Medulla oblongata (tissue), 1 donor: ENCODE data around the gene MEX3A.
A peak's percentile ranks its signal among the peaks of the same experiment; 100 is the strongest.
"Not testable (repeated sequence)": the region's sequence is repeated elsewhere in the genome, so short reads cannot be mapped to it uniquely, and the experiment has no call there.

Experiments
- DNase-seq: peaks from one replicate; pipeline ENCODE4 v3.0.0-alpha.2; 2015; ENCODE audit errors: extremely low spot score

Gene MEX3A, protein sequence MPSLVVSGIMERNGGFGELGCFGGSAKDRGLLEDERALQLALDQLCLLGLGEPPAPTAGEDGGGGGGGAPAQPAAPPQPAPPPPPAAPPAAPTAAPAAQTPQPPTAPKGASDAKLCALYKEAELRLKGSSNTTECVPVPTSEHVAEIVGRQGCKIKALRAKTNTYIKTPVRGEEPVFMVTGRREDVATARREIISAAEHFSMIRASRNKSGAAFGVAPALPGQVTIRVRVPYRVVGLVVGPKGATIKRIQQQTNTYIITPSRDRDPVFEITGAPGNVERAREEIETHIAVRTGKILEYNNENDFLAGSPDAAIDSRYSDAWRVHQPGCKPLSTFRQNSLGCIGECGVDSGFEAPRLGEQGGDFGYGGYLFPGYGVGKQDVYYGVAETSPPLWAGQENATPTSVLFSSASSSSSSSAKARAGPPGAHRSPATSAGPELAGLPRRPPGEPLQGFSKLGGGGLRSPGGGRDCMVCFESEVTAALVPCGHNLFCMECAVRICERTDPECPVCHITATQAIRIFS

DNA sequence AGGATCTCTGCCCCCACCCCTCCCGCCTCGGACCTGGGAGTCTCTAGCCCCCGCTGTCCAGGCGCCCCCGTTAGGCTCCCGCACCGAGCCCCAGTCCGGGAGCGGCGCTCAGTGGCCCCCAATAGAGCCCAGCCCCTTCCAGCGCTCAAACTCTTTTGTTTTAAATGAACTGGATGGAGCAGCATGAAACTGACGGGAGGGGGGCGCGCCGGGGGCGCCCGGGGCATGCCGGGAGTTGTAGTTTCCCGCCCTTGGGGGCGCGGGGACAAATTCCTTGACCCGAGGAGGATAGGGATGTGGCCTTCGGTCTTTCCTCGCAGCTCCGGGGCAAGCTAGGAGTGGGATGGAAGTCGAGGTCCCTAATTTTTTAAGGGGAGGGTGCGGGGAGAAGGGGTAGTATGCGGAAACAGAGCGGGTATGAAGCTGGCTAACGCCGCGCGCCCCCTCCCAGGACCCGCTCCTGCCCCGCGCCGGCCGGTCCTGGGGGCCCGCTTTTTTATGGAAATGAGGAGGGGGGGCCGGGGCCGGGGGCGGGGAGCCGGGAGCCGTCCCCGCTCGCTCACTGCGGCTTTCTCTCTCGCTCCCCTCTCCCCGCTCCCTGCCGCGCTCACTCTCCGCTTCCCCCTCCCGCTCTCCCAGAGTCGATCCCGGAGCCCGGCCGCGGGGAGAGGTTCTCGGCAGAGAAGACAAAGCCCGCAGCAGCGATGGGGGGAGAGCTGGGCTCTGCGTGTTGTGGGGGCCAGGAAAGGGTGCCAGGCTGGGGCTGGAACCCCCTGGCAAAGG, at the start of gene MEX3A:
Gene MEX3A (minus strand): TSS at position 157 of the 783 bp plus-strand sequence. CDS start 467 bp downstream, outside the sequence.
- peak; percentile 76 for DNase-seq

DNA sequence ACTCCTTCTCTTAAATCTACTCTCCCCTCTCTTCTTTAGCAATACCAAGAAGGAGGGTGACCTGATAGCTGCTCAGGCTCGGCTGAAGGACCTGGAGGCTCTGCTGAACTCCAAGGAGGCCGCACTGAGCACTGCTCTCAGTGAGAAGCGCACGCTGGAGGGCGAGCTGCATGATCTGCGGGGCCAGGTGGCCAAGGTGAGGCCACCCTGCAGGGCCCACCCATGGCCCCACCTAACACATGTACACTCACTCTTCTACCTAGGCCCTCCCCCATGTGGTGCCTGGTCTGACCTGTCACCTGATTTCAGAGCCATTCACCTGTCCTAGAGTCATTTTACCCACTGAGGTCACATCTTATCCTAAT, 48.3 kb upstream of the MEX3A start:
- no peak for DNase-seq

DNA sequence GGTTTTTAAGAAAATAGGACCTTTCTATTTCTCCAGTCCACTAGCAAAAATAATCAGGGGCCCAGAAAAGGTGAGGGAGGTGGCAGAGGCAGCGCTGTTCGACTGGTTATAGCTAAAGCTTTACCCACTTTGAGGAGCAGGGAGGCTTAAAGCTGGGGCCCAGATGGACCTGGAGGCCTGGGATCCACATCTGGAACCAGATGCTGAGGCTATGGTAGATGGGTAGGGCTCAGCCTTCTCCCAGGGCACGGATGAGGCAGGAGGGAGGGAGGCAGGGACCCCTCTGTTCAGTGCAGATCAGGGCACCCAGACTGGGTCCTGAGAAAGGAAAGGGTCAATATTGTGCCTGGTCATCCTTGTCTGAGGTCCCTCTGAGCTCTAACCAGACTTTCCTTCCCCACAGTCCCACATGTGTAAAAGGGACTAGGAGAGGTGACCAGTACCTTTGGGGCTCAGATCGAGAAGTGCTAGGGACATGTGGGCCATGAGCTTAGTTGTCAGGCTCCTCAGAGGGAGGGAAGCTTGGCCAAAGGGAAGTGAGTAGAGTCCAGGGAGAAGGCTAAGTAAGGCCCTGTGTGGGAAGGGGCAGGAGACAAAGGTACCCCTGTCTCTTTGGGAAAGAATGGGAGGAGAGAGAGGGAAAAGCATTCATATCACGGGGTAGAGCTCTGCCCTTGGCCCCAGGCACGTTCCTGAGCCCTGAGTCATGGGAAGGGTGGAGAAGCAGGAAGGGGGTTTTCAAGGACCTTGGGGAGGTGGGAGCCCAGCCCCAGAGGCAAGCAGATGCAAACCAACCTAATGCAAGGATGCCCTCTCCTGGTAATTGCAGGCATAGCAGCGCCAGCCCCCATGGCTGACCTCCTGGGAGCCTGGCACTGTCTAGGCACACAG, 47.7 kb upstream of the MEX3A start:
- DNase-seq, result peak; percentile 84

DNA sequence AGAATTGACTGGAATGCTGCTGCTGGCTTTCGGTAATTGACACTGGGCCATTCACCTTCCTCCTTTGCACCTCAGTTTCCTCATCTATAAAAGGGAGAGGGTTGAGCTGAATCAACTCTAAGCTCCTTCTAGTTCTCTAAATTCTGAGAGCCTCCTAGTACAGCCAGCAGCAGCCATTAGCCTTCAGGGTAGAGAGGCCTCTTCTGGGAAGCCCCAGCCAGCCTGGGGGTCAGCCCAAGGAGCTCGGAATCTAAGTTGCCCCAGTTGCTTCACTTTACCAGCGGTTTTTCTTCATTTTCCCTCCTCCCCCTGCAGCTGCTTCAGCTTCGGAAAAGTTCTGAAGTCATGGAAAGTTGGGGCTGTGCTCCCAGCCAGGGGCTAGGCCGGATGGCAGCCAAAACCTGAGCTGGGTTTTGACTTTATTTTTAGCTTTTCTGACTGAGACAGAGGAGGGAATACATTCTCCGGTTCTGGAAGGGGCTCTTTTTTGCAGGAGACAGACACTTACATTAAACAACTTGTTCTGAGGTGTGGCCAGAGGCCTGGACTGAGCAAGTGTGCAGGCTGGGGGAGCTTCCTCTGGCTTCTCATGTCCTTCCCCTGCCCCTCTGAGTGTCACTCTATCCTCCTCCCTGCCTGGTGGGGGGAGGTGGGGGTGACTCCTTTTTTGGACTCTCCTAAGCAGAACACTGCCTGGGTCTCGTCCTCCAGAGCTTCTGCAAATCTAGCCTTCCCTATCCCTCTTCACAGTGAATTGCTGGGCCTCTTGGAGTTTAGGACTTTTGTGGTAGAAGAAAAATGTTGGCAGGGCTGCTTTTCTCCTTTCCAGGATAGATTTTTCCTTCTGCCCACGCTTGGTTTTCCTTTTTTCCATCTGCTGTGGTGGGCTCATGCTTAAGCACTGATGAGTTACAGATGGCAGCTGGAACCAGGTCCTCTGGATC, 46.7 kb upstream of the MEX3A start:
- DNase-seq, result peak; percentile 66

DNA sequence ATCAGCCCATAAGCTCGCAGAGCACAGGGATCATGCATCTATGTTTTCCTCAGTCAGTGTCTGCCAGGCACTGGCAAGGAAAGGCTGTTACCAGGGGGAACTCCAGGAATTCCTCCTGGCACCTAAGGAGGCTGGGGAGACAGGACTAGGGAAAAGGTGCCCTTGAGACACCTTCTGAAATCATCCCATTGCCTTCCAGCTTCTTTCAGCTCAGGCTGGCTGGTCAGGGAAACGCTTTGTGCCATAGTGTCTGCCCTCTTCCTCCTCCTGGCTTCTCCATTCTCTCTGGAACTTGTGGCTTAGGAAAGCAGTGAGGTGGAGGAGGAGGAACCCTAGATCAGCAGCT, 46.0 kb upstream of the MEX3A start:
- no peak for DNase-seq

DNA sequence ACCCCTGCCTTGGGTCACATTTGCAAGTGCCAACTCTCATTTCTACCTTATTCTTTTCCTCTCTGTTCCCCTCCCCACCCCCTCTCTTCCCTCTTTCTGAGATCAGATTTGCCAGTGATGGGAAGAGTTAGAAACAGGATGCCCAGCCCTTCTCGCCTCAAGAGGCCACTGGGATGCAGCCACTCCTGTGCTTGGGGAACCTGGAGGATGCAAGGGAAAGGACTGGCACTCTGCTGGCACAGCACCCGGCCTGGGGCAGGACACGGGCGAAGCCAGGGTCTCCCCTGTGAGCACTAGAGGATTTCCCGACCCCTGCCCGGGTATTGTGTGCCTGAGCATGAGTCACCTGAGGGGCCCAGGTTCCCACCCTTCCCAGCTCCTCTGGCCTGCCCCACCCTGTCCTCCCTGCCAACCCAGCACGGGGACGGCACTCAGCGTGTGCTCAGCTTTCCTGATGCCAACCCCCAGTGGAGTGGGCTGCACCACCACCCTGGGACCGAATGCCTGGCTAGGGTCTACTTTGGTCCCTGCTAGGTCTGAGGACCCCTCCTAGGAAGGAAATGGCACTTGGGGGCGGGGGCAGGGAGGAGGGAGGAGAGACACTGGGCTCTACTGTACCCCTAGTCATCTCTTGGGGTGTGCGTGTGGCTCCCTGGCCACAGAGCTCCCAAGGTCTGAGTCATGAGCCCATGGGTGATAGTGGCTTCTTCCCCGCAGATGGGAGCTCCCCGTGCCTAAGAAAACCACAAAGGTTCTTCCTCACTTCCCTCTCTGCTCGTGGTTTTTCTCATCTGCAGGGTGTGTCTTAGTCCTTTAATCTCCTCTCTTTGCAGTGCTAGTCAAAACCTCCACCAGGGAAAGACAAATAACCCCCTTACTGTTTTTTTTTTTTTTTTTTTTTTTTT, 44.6 kb upstream of the MEX3A start:
- no peak for DNase-seq

DNA sequence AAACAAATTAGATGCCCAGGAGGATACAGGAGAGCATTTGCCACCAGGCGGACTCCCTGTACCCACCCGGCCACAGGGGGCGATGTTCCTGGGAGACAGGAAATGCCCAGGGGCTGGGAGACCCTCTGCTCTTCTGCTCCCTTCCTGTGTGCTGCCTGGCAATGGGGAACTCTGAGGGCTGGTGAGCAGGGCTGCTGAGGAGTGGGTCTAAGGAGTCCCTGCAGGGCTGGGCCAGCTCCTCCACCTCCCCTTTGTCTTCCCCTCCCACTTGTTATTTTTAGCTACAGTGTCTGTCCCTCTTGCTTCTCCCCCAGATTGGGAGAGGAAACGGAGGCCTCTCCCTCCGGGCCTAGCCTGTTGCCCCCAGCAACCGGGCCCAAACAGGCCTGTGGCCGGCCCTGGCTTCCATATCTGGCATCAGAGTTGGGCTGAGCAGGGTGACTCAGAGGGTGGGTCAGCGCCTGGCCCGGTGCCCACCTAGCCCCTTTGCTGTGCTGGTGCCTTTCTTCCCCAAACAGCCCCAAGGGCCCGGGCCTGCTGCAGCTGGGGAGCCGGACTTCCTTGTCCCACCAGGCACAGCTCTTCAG, 43.9 kb upstream of the MEX3A start:
- DNase-seq, result peak; percentile 69

DNA sequence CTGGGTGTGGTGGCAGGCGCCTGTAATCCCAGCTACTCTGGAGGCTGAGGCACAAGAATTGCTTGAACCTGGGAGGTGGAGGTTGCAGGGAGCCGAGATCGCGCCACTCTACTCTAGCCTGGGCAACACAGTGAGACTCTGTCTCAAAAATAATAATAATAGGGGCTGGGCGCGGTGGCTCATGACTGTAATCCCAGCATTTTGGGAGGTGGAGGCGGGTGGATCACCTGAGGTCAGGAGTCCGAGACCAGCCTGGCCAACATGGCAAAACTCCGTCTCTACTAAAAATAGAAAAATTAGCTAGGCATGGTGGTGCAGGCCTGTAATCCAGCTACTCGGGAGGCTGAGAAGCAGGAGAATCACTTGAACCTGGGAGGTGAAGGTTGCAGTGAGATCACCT, 43.3 kb upstream of the MEX3A start:
- DNase-seq, result not testable (repeated sequence)

DNA sequence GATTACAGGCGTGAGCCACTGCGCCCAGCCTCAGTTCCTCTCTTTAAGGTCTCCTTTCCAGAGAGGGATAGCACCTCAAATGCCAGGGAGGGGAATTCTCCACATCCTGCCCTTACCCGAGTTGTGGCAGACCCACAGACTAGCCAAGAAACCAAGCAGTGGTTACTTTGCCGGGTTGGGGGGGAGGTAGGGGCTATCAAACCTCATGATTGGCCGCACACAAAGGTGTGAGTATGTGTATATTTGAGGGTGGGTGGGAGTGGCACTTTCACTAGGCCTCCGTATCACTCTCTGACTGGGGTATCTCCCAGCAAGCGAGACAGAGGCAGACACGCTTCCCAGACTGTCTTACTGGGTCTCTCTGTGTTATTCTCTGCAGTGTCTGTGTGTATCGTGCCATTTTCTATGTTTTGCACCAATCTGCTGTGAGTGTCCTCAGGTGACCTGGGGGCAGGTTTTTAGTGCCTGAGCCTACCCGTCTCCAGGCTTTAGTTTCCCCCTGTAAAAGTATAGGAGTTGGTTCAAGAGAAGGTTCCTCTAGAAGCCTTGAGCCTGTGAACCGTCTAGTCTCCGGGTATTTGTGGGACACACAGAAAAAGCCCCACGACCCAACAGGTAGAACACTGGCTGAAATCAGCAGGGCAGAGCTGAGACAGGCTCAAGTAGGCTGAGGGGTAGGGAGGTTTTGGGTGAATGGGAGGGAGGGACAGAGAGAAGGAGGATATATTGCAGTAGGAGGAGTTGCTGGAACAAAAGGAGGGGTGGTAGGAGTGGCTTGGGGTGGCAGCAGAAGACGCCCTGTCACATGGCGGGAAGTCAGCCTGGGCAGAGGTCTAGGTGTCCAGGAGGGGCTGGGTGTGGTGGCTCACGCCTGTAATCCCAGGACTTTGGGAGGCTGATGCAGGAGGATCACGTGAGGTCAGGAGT, 42.6 kb upstream of the MEX3A start:
- DNase-seq, result no peak

DNA sequence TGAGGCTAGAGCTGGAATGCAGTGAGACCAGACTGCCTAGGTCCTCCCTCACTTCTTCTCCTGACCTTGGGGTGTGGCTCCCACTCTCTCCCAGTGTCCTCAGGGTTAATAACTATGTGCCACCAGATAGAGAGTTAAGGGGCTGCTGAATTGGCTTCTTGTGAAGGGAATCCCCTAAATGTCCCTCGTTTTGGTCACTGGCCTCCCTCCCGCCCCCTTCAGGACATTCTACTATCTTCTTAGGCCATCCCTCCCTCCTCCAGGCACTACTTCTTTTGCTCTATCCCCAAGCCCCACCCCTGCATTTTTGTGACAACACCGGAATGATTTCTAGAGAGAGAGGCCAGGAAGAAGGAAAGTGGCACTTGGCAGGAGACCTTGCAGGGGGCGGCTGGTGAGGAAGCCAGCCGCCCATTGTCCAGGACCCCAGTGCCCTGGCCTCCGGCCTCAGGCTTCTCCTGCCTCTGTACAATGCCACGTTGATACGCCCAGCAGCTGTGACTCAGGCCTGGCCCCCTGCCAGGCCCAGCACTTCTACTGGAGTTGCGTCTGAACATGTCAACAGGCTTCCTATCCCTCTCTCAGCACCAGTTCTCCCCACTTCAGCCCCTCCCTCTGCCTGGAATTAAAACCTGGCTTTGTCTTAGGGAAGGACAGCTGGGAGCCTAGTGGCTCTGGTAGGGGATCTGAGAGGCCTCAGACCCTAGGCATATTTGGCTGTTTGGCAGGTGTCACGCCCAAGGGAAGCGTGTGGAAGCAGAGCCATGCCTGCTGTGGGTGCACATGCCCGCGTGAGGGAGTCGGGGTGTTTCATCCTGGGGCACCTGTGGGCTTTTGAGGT, 41.3 kb upstream of the MEX3A start:
- peak; percentile 97 for DNase-seq

DNA sequence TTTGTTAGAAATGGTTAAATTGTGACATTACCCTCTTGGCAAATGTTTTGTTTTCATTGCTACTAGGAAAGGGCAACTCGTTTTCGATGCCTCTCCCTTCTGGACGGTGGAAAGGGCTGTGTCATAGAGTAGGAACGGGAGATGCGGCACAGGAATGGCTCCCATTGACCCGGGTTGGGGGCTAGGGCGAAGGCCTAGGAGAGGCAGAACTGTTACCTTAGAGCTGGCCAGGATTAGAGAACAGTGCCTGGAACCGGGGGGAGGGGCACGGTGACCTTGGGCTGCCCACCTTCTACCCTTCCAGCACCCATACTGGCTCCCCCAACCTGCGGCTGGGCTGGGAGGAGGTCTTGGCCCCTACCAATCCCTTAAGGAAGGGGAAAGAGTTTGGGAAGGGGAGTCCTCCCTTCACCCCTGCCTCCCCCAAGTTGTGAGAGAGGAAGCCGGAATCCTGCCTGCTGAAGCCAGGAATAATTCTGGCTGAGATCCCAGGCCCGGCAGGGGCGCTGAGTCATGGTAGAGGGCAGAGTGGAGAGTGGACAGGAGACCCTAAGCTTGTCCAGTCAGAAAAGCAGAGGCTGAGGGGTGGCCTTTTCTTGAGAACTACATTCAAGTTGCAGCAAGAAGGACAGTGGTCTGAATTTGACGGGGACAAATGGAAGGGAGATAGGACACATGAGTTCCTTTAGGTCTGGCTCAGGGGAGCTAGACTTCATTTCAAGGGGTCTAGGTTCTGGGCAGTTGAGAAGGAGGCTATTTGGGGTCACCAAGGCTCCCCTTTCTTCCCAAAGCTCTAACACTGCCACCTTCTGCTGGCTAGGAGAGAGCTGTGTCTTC, 40.5 kb upstream of the MEX3A start:
- DNase-seq, result peak; percentile 87

DNA sequence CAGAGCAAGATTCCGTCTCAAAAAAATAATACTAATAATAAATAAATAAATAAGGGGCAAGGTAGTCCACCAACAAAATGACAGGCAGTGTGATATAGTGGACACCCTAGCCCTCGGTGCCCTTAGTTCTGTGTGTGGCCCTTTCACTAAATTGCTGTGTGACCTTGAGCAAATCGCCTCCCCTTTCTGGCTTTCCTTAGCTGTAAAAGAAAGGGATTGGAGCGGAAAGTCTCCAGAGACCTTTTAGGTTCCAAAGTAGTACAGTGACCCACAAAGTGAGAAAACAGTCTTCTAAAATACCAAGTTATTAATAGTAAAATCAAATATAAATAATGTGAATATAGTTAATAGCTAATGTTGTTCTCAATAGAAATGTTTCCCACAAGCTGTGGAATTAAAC, 39.8 kb upstream of the MEX3A start:
- DNase-seq, result no peak

DNA sequence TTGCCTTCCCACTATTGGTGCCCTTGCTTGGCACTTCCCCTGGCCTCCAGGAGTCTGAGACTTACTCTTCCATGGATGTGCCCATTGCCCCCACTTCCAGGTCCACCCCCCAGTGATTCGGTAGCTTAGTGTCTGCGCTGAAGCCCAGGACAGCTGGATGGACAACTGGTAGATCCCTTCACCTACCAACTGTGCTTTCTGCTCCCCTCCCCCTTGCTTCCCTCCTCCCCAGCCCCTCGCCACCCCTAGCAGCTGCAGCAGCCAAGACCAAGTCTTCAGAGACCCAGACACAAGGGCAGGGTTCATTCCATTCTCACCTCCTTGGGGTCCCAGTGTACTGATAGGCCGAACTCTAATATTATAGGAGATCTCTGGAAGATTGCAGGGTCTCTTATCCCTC, 39.2 kb upstream of the MEX3A start:
- no peak for DNase-seq

DNA sequence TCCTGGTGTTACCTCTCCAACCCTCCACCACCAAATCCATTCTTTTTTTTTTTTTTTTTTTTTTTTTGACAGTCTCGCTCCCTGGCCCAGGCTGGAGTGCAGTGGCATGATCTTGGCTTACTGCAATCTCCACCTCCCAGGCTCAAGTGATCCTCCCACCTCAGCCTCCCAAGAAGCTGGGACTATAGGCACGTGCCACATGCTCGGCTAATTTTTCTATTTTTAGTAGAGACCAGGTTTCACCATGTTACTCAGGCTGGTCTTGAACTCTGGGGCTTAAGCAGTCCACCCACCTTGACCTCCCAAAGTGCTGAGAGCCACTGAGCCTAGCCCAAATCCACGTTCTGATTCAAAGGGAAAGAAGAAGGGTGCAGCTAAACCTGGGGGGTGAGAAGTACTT, 38.7 kb upstream of the MEX3A start:
- not testable (repeated sequence) for DNase-seq

DNA sequence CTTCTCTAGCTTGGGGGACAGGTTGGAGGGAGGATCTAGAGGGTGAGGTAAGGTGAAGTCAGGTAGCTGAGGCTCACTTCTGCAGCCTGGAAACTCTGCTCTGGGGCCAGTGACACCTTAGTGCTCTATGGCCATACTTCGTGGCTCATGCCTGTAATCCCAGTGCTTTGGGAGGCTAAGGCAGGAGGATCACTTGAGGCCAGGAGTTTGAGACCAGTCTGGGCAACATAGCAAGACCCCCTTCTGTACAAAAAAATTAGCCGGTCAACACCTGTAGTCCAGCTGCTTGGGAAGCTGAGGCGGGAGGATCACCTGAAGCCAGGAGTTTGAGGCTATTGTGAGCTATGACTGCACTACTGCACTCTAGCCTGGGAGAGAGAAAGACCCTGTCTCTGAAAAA, 38.1 kb upstream of the MEX3A start:
- no peak for DNase-seq

DNA sequence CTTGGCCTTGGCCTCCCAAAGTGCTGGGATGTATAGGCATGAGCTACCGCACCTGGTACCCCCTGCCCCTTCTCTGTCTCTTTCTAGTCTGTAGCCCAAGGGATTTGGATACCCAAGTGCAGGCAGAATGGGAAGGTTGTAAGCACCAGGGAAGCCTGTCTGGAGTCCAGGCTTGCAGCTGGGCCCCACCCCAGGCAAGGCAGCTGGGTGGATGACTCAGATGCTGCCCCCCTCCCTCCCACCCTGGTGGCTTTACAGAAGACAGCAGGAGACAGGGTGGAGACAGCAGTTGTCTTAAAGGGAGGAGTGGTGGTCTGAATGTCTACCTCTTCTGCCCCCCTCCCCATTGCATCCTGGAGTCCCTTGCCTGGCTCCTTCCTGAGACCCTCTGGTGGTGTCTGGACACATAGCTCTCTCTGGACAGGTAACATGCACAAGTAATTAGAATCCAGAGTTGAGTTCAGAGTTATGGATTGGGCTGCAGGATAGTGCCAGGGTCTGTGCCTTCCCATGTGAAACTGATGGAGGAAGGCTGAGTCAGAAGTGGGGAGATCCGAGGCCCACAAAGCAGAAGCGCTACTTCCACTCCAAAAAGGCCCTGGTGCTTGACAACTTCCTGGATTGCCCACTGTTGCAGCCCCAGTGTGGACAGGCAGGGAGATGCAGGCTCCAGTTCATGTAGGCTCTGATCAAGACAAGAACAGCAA, 37.4 kb upstream of the MEX3A start:
- DNase-seq, result peak; percentile 79
